ENCODE data around the gene MFSD1. TPM values are rescaled to one million over a fixed set of nuclear protein-coding genes. Genes with fewer than 3 reads are reported as not detected.

MFSD1 gene
- total and polyA plus RNA-seq, 2 donors (not counting 1 experiment from before 2014, with no cell fraction given): 16.4 to 31.8 TPM

GRCh38 chr3:158765518-158766205, 36.2 kb upstream of the MFSD1 start:
- intact Hi-C loops (cut with micrococcal nuclease): no loop called here
- H3K4me1 Mint-ChIP-seq: no peaks in the 10 kb centered on the region
- ATAC-seq (ENCODE audit: low read depth): no peak
- Histone ChIP-seq H3K4me1 (ENCODE audit: control insufficient read depth in 2 of 2, insufficient read depth in 2 of 2, low read length in 2 of 2) (no peaks in the 10 kb centered on the region), H3K27ac (ENCODE audit: low read length in 2 of 2) (no peak overlapping the region), H3K4me3 (ENCODE audit: control extremely low read depth in 1 of 5, extremely low read depth in 1 of 5, insufficient read depth in 1 of 5, low read depth in 2 of 5, low read length in 4 of 5) (no peak overlapping the region), H3K79me2 (ENCODE audit: control insufficient read depth, insufficient read depth, low read length) (no peaks in the 10 kb centered on the region), H3K36me3 (replicated peaks in 1 of 2; ENCODE audit: control extremely low read depth in 1 of 2, control insufficient read depth in 1 of 2, extremely low read depth in 1 of 2, insufficient read depth in 2 of 2, low read length in 1 of 2) (no peaks in the 10 kb centered on the region), H3K4me2 (replicated peaks; ENCODE audit: low read depth, low read length, poor library complexity, severe bottlenecking) (no peak overlapping the region), H2AFZ (ENCODE audit: insufficient read depth, low read depth, low read length, poor library complexity, severe bottlenecking) (no peak overlapping the region), H3K9ac (ENCODE audit: low read length) (no peak overlapping the region), H3K27me3 (replicated peaks in 1 of 4; ENCODE audit: control extremely low read depth in 1 of 4, control insufficient read depth in 3 of 4, insufficient read depth in 4 of 4, low read length in 3 of 4) (no peaks in the 10 kb centered on the region), H3K9me3 (ENCODE audit: control extremely low read depth in 1 of 3, control insufficient read depth in 2 of 3, insufficient read depth in 1 of 3, low read length in 2 of 3) (no peaks in the 10 kb centered on the region), H4K20me1 (ENCODE audit: control insufficient read depth, insufficient read depth, low read length, poor library complexity, severe bottlenecking) (no peaks in the 10 kb centered on the region)
- H3K27ac Mint-ChIP-seq: no peak overlapping the region
- POLR2A ChIA-PET: no interaction called here
- TF ChIP-seq, protein P1, sequence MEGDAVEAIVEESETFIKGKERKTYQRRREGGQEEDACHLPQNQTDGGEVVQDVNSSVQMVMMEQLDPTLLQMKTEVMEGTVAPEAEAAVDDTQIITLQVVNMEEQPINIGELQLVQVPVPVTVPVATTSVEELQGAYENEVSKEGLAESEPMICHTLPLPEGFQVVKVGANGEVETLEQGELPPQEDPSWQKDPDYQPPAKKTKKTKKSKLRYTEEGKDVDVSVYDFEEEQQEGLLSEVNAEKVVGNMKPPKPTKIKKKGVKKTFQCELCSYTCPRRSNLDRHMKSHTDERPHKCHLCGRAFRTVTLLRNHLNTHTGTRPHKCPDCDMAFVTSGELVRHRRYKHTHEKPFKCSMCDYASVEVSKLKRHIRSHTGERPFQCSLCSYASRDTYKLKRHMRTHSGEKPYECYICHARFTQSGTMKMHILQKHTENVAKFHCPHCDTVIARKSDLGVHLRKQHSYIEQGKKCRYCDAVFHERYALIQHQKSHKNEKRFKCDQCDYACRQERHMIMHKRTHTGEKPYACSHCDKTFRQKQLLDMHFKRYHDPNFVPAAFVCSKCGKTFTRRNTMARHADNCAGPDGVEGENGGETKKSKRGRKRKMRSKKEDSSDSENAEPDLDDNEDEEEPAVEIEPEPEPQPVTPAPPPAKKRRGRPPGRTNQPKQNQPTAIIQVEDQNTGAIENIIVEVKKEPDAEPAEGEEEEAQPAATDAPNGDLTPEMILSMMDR (IDR thresholded peaks at IDR 0.05): no peak
- TF ChIP-seq EZH2 (IDR thresholded peaks at IDR 0.05; ENCODE audit: borderline replicate concordance, insufficient read depth, low read depth, low read length, poor library complexity, severe bottlenecking): no peak
- H3K27me3 Mint-ChIP-seq: no peaks in the 10 kb centered on the region
- no peaks in the 10 kb centered on the region for H3K9me3 Mint-ChIP-seq (ENCODE audit: insufficient read depth)
- CTCF ChIA-PET: interaction anchor here (0.6 to 1.9 kb wide), 3 partner anchors 26 to 106 kb away, joined by 3 to 5 read pairs (median 4); no protein-coding TSS in a partner anchor
- no peak for DNase-seq
- H3K4me3 Mint-ChIP-seq: no peak overlapping the region
- WGBS (ENCODE audit: insufficient coverage): 92% methylated on average over 3 of the region's 3 CpGs

DNA sequence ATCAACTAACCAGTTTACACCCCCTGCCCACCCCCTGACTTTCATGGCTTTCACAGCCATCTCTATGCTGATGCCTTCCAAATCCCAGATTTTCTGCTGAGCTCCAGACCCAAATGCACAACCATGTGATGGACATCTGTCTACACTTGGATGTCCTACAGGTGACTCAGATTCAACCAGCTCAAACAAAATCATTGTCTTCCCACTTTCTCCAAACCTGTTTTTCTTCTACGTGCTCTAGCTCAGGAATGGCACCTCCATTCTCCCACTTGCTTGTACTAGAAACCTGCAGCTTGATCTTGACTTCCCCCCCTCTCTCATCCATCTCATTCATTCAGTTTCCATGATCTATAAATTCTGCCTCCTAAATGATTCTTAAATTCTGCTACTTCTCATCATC, 35.5 kb upstream of the MFSD1 start:
- H2AFZ ChIP-seq (ENCODE audit: insufficient read depth, low read depth, low read length, poor library complexity, severe bottlenecking): no peak overlapping the region
- TF ChIP-seq, protein P1 (IDR thresholded peaks at IDR 0.05): no peak
- TF ChIP-seq EZH2 (IDR thresholded peaks at IDR 0.05; ENCODE audit: borderline replicate concordance, insufficient read depth, low read depth, low read length, poor library complexity, severe bottlenecking): no peak
- H3K9me3 Mint-ChIP-seq (ENCODE audit: insufficient read depth): no peaks in the 10 kb centered on the region
- DNase-seq (no peak), ATAC-seq (ENCODE audit: low read depth) (no peak)
- WGBS (ENCODE audit: insufficient coverage): 93% methylated on average over 1 of the region's 1 CpG
- no peaks in the 10 kb centered on the region for H4K20me1 ChIP-seq (ENCODE audit: control insufficient read depth, insufficient read depth, low read length, poor library complexity, severe bottlenecking)
- no peaks in the 10 kb centered on the region for H3K27me3 Mint-ChIP-seq
- intact Hi-C loops (cut with micrococcal nuclease): no loop called here
- H3K9me3 ChIP-seq (ENCODE audit: control extremely low read depth in 1 of 3, control insufficient read depth in 2 of 3, insufficient read depth in 1 of 3, low read length in 2 of 3): no peaks in the 10 kb centered on the region
- ChIA-PET POLR2A (no interaction called here), CTCF (interaction anchor here (1.1 to 1.9 kb wide), 2 partner anchors 39 to 107 kb away, joined by 4 to 5 read pairs; no protein-coding TSS in a partner anchor)
- H3K9ac ChIP-seq (ENCODE audit: low read length): no peak overlapping the region
- no peak overlapping the region for H3K27ac ChIP-seq (ENCODE audit: low read length in 2 of 2)
- no peaks in the 10 kb centered on the region for H3K4me1 ChIP-seq (ENCODE audit: control insufficient read depth in 2 of 2, insufficient read depth in 2 of 2, low read length in 2 of 2)
- no peak overlapping the region for H3K4me2 ChIP-seq (replicated peaks; ENCODE audit: low read depth, low read length, poor library complexity, severe bottlenecking)
- no peaks in the 10 kb centered on the region for H3K36me3 ChIP-seq (replicated peaks in 1 of 2; ENCODE audit: control extremely low read depth in 1 of 2, control insufficient read depth in 1 of 2, extremely low read depth in 1 of 2, insufficient read depth in 2 of 2, low read length in 1 of 2)
- H3K27ac Mint-ChIP-seq: no peak overlapping the region
- H3K27me3 ChIP-seq (replicated peaks in 1 of 4; ENCODE audit: control extremely low read depth in 1 of 4, control insufficient read depth in 3 of 4, insufficient read depth in 4 of 4, low read length in 3 of 4): no peaks in the 10 kb centered on the region
- H3K4me1 Mint-ChIP-seq: no peaks in the 10 kb centered on the region
- no peaks in the 10 kb centered on the region for H3K79me2 ChIP-seq (ENCODE audit: control insufficient read depth, insufficient read depth, low read length)
- H3K4me3 ChIP-seq (ENCODE audit: control extremely low read depth in 1 of 5, extremely low read depth in 1 of 5, insufficient read depth in 1 of 5, low read depth in 2 of 5, low read length in 4 of 5): no peak overlapping the region
- no peak overlapping the region for H3K4me3 Mint-ChIP-seq
